RCC 7860 (cell line): Measurements from ENCODE around the gene ZWILCH.

Experiments
- DNase-seq: peaks from one replicate; pipeline ENCODE4 v3.0.0-alpha.2; 2015; ENCODE audit warnings: low spot score
- FAIRE-seq: peaks from 2 replicates; lab custom pipeline; 2012; peaks lifted over from hg19 to GRCh38; lab: Jason Lieb, UNC

ZWILCH gene

DNA sequence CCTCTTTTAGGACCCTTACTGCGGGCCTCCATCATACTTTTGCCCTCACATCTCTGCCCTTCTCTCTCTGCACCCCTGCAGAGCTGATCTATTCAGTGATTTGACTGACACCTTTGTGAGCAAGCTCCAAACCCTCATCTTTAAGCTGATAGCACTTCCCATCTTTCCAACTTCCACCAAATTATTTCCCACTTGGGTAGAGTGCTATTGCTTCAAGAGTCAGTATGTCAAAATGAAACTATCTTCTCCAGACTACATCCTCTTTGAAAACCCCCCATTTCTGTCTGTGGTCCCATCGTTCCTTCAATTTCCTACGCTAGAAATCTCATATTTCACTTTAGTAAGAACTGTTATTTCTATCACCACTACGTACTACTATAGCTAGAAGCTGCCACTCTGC lies 19.7 kb downstream of the ZWILCH start:
- FAIRE-seq (no peak), DNase-seq (no peak)

GRCh38 chr15:66535056-66535455 lies 29.9 kb downstream of the ZWILCH start:
- DNase-seq (no peak), FAIRE-seq (no peak)

DNA sequence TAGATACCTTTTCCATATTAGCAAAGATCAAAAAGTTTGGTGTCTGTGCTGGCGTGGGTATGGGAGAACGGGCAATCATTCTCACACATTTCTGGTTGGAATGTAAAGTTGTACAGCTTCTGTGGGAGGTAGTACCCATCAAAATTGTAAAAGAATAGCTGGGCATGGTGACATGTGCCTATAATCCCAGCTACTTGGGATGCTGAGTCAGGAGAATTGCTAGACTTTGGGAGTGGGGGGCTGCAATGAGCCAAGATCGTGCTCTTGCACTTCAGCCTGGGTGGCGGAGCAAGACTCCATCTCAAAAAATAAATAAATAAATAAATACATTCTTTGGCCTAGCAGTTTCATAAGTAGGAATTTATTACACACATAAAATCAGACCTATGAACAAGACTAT lies 37.8 kb downstream of the ZWILCH start:
- FAIRE-seq (no peak), DNase-seq (no peak)

GRCh38 chr15:66545255-66545654 lies 40.1 kb downstream of the ZWILCH start:
- DNase-seq (no peak), FAIRE-seq (no peak)

DNA sequence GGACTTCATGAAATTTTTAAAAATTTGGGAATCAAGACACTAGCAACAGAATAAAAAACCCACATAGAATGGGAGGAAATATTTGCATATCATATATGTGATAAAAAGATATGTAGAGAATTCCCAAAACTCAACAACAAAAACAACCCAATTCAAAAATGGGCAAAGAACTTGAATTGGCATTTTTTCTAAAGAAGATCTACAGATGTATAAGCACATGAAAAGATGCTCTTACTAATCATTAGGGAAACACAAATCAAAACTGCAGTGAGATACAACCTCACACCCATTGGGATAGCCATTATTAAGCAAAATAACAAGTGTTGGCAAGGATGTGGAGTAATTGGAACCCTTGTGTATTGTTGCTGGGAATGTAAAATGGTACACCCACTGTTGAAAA lies 50.6 kb downstream of the ZWILCH start:
- FAIRE-seq (no peak), DNase-seq (no peak)

- no peak for FAIRE-seq
- DNase-seq, result no peak
Measured at GRCh38 chr15:66558271-66558670, 53.1 kb downstream of the ZWILCH start.

DNA sequence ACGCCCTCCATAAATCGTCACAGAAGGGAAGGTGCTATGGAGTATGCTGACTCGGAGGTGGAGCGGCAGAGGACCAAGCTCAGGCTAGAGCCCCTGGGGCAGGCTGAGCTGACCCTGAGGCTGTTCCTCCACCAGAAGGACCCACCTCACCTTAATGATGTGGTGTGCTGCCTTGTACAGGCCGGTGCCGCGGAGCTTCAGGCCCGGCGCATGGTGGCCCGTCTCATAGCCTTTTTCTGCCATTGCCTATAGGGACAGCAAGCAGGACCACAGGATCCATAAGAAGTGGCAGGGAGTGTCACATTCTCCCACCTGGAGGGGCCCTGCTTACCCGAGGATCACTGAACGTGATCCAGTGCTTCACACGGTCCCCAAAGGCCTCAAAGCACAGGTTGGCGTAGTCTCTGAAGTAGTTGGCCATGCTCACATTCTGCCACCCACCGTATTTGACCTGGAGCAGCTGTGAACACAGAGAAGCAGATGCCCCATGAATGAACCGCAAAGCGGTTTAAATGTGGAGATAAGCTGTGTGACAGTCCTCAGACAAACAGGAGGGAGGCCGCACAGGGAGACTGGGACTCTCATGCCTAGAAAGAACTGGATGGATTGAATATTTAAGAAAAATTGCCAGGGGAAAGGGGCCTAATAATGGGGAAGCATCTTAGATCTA lies 55.9 kb downstream of the ZWILCH start:
- DNase-seq (no peak), FAIRE-seq (no peak)

DNA sequence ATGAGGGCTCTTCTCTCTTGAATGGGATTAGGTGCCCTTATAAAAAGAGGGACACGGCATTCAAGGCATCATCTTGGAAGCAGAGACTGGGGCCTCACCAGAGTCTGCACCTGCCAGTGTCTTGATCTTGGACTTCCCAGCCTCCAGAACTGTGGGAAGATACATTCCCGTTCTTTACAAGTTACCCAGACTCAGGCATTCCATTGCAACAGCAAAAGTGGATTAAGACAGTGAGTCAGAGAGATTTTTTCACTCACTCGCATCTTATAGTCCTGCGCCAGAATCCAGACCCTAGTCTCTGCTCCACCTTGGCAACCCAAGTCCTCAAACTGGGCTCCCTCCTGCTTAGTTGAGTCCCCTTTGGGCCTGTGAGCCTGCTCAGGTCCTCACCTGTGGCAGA lies 58.0 kb downstream of the ZWILCH start:
- no peak for FAIRE-seq
- no peak for DNase-seq

DNA sequence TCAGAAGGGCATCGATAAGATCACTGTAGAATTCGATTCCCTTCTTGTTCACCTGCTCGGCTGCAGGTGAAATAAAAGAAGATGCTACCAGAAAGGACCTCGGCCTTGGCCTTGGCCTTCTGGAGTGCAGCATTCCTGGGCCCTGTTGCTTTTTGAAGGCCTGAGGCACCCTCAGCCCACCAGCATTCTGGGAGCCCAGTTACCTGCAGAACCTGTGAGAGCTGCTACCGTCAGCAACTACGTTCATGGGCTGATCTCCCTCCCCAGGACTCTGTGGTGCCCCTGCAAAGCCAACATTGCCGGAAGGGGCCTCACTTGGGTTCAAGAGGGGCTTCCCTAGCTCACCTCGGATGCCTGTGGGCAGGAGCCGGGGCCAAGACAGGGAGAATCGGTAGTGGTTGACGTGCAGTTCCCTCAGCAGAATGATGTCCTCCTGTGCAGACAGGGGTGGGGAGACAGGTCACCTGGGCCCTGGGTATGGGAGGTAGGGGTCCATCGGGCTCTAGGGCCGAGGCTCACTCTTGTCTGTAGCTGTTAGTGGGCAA lies 58.5 kb downstream of the ZWILCH start:
- DNase-seq (no peak), FAIRE-seq (no peak)

- no peak for DNase-seq
- no peak for FAIRE-seq
Measured at GRCh38 chr15:66564136-66565041, 59.3 kb downstream of the ZWILCH start.

- FAIRE-seq (no peak), DNase-seq (no peak)
Measured at GRCh38 chr15:66565141-66565641, 60.1 kb downstream of the ZWILCH start.

GRCh38 chr15:66565741-66566144 lies 60.6 kb downstream of the ZWILCH start, which contains the start of gene LCTL:
LCTL (minus strand) TSS chr15:66565998; CDS start chr15:66565365, 633 bp downstream.
- FAIRE-seq (no peak), DNase-seq (peak; percentile 24)

- DNase-seq (peak; percentile 55), FAIRE-seq (peak; percentile 2)
Measured at GRCh38 chr15:66566963-66567531, 61.9 kb downstream of the ZWILCH start.

DNA sequence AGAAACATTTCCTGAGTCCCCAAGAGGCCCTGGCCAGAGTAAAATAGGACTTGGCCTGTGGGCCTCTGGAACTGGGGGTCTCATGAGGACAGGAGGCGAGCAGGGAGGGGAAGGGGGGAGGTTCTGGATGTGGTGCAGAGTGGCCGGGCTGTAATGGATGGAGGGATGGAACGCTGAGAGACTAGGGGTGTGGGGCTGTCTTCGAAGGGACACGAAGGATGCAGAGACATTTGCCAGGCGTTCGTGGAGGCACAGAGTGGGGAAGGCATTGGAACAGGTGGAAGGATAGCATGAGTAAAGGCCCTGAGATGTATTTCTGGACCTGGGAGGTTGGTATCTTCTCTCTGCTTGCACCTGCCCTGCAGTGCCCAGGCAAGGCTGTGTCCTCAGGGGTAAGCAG lies 62.8 kb downstream of the ZWILCH start:
- FAIRE-seq, result no peak
- DNase-seq, result no peak

DNA sequence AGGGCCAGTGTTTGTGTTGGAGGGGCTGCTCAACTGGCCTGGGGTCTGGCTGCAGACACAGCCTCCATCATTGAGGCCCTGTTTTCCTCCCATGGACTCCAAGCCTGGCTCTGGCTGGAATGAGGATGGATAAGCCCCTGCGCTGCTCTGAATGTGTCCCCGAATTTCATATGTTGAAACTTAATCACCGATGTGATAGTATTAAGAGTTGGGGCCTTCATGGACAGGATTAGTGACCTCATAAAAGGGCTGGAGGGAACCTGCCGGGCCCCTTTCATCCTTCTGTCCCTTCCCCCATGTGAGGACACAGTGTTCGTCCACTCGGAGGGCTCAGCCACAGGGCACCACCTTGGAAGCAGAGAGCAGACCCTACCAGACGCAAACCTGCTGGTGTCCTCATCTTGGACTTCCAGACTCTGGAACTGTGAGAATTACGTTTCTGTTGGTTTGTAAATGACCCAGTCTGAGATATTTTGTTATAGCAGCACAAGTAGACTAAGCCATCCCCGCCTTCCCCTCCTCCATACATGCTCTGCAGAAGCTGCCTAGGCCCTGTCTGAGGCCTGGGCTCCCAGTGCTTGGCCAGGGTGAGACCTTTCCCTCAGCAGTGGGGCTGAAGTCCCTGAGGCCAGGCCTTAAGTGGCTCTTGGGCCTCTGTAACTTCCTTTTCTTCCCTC lies 64.5 kb downstream of the ZWILCH start:
- FAIRE-seq (no peak), DNase-seq (no peak)

DNA sequence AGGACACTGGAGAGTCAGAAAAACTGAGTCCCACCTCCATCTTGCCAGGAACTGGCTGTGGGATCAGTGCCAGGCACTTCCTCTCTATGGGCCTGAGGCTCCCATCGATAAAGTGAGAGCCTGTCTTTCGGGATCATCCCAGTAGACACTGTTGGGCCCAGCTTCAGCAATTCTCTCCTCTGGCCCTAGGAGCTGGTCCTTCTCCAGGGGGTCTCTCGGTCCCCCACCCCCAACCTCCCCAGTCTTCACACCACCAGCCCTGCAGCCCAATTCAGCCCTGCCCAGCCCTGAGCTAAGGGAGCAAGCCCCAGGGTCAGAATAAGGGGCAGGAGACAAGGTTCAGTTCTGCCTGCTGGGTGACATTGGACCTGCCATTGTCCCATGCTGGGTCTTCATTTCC lies 65.2 kb downstream of the ZWILCH start:
- FAIRE-seq, result no peak
- no peak for DNase-seq

GRCh38 chr15:66570842-66571478 lies 65.8 kb downstream of the ZWILCH start:
- FAIRE-seq (no peak), DNase-seq (no peak)

GRCh38 chr15:66572146-66572545 lies 67.0 kb downstream of the ZWILCH start:
- no peak for DNase-seq
- no peak for FAIRE-seq

DNA sequence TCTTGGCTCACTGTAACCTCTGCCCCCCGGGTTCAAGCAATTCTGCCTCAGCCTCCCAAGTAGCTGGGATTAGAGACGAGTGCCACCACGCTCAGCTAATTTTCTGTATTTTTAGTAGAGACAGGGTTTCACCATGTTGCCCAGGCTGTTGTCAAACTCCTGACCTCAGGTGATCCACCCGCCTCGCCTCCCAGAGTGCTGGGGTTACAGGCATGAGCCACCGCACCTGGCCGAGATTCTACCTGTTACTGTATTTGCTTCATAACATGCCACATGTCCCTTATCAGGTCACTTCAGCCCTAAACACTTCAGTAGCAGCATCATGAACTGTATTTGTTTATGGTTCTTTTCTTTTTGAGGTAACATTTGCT lies 68.2 kb downstream of the ZWILCH start:
- no peak for FAIRE-seq
- DNase-seq, result no peak
